ENCODE results near the gene LIPA.
A peak's percentile ranks its signal among the peaks of the same experiment; 100 is the strongest.

LIPA gene

DNA sequence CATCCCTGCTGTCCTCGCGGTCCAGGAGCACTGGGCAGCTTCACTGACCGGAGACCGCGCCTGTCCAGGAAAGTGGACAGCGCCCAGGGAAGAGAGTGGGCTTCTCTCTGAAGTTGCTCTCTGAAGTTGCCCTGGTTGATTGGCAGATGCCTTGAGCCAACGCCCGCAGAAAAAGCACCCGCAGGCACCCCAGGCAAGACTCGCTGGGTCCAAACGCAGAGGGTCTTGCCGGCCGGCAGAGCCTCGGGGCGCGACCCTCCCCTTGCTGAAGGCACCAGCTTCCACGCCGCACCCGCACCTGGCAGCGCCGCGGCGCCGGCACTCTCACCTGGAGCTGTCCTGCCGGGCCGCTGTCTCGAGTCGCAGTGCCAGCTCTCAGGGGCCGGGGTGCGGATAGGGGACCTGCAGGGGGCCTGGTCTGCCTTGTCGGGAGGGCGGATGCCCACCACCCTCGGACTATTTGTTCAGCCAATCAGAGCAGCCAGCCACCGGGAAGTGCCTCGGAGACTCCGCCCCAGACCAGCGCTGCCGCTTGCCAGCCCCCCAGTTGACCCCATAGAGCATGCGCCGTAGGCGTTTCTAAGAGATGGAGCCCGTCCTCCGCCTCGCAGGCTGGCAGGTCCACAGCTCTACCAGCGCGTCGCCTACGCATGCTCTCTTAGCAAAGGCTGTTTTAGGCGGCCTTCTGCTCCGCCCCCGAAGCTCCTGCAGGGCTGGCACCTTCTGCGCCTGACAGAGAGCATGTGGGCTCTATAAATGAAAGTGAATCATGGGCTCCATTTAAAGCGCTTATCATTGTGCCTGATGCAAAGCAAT lies at the start of gene LIPA:
Gene LIPA (minus strand): TSS at position 367 of the 816 bp plus-strand sequence. CDS start 4,127 bp downstream, outside the sequence.
- TF ChIP-seq, protein P1, sequence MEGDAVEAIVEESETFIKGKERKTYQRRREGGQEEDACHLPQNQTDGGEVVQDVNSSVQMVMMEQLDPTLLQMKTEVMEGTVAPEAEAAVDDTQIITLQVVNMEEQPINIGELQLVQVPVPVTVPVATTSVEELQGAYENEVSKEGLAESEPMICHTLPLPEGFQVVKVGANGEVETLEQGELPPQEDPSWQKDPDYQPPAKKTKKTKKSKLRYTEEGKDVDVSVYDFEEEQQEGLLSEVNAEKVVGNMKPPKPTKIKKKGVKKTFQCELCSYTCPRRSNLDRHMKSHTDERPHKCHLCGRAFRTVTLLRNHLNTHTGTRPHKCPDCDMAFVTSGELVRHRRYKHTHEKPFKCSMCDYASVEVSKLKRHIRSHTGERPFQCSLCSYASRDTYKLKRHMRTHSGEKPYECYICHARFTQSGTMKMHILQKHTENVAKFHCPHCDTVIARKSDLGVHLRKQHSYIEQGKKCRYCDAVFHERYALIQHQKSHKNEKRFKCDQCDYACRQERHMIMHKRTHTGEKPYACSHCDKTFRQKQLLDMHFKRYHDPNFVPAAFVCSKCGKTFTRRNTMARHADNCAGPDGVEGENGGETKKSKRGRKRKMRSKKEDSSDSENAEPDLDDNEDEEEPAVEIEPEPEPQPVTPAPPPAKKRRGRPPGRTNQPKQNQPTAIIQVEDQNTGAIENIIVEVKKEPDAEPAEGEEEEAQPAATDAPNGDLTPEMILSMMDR (conservative IDR thresholded peaks at IDR 0.05) = no peak
- peak within 1 kb of the TSS; percentile 70 for H3K27ac ChIP-seq

DNA sequence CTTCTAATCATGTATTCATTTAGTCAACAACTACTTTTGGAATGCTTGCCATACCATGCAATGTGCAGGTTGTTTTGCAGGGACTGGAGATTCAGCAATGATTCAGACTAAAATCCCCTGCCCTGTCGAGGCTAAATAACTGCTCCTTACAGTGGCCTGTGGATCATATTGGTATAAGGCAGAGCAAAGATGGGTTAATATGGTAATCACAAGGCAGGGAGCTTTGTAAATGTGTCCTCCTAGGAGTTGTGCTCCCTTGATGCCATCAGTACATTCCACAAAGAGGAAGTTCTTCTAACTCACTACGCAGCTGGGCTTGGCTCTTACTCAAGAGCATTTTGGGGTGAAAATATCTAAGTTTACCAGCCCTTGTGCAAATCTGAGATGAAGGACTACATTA lies 49.7 kb upstream of the LIPA start:
- H3K27ac ChIP-seq = peak overlapping the region; percentile 77
- TF ChIP-seq, protein P1 (conservative IDR thresholded peaks at IDR 0.05) = no peak

DNA sequence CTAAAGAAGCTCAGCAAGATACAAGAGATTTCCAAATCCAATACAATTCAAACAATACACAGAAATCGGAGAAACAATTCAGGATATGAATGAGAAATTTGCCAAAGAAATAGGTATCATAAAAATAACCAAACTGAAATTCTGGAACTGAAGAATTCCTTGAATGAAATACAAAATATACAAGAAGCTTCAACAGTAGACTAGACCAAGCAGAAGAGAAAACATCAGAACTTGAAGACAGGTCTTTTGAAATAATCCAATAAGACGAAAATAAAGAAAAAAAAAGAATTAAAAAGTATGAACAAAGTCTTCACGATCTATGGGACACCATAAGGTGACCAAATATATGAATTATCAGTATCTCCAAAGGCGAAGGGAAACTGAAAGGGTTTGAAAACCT lies 47.5 kb upstream of the LIPA start:
- no peak overlapping the region for H3K27ac ChIP-seq
- TF ChIP-seq, protein P1 (conservative IDR thresholded peaks at IDR 0.05) = no peak

DNA sequence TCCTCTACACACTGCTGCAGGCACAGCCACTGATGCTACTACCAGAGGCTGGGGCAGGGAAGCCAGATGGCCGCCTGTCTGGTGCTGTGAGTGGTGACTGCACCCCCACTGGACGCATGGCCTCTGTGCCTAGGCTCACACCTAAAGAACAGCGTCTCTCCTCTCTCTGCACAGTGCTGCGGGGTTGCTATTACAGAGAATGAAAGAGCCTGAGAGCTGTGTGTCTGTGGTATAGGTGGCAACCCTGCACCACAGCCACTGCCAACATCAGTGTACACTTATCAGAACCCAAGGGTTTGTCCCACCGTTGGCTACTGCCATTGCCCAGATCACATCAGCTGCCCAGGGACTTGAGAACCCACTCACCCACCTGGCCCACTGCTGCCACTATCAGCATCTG lies 46.2 kb upstream of the LIPA start:
- no peak overlapping the region for H3K27ac ChIP-seq
- TF ChIP-seq, protein P1 (conservative IDR thresholded peaks at IDR 0.05) = no peak

DNA sequence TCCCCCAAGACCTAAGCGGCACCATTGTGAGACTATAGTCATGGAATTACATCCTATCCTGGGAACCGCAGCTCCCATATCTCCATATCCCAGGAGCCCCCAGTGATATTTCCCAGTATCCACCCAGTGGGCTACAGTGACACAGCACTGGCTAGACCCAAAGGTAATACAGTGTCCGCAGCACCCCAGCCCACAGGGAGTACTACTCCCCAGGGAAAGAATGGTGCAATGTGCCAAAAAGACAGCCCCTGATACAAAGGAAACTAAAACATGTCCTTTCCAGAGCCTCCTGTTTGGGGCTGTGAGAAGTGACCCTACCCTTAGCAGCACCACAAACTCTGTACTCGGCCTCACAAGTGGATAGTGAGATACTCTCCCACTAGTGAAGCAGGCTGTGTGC lies 45.8 kb upstream of the LIPA start:
- TF ChIP-seq, protein P1 (conservative IDR thresholded peaks at IDR 0.05) = no peak
- no peak overlapping the region for H3K27ac ChIP-seq

DNA sequence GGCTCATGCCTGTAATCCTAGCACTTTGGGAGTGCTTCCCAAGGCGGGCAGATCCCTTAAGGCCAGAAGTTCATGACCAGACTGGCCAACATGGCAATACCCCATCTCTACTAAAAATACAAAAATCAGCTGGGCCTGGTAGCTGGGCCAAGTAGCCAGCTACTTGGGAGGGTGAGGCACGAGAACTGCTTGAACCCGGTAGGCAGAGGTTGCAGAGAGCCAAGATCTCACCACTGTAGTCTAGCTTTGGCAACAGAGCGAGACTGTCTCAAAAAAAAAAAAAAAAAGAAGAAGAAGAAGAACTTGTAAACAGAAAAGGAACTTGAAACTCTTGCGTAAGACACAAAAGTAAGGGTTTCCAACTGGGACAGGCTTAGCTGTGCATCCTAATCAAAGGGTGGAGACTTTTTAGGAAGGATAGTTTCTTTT lies 44.7 kb upstream of the LIPA start:
- TF ChIP-seq, protein P1 (conservative IDR thresholded peaks at IDR 0.05) = no peak
- H3K27ac ChIP-seq = no peak overlapping the region

DNA sequence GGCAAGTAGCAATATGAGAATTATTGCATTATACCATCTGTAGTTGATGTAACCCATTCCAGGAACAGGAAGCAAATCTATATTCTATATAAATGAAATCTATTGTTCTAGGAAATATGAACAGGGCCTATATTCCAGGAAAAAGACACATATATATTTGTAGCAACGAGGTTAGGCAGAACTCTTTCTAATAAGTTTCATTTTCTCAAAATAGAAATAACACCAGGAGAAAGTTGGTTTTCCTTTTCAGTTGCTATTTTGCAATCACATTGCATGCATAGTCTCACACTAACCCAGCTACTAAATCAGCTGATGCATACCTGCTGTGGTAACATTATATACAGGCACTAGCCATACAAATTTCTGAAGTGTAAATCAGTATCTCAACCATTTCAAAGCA lies 44.0 kb upstream of the LIPA start:
- TF ChIP-seq, protein P1 (conservative IDR thresholded peaks at IDR 0.05) = no peak
- no peak overlapping the region for H3K27ac ChIP-seq
